ENCODE data around the gene C3orf20. TPM values are rescaled to one million over a fixed set of nuclear protein-coding genes. Genes with fewer than 3 reads are reported as not detected.

C3orf20 gene
- total and polyA plus RNA-seq, 2 donors (not counting 1 experiment from before 2014, with no cell fraction given): 0.12 to 0.34 TPM

DNA sequence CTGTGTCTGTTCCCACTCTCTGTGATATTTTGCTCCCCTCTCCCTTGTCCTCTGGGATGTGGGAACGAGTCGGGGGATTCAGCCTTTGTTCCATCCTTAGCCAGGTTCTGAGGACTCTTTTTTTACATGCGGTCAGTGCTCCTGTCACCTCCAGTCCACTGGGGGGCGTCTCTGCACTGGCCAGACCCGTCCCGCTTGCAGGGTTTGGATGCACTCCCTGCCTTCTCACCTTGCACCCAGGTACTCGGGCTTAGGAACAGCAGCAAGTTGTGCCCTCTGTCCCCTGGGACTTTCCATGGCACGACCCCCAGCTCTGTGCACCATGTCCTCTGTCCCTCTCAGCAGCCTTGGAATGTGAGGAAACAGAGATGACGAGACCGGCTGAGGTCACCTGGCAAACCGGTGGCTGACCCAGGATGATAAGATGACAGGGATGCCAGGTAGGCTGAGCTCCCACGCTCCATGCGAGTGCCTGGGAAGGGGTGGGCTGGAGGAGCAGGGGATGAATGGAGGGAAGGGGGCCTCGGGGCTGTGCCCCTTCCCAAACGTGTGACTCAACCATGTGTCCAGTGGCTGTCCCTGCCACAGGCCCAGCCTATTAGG is 116.5 kb downstream of the C3orf20 start:
- intact Hi-C loops (cut with micrococcal nuclease): no loop called here
- DNase-seq: peak; percentile 19
- 35% methylated on average over 14 of the region's 15 CpGs for WGBS (ENCODE audit: insufficient coverage)
- Histone ChIP-seq H4K20me1 (ENCODE audit: control insufficient read depth, insufficient read depth, low read length, poor library complexity, severe bottlenecking) (no peaks in the 10 kb centered on the region), H3K4me3 (ENCODE audit: control extremely low read depth in 1 of 5, extremely low read depth in 1 of 5, insufficient read depth in 1 of 5, low read depth in 2 of 5, low read length in 4 of 5) (no peak overlapping the region), H3K9me3 (ENCODE audit: control extremely low read depth in 1 of 3, control insufficient read depth in 2 of 3, insufficient read depth in 1 of 3, low read length in 2 of 3) (peaks cover 0 to 4% (median 0%) of the 10 kb centered on the region in 3 donors), H3K4me1 (ENCODE audit: control insufficient read depth in 2 of 2, insufficient read depth in 2 of 2, low read length in 2 of 2) (no peaks in the 10 kb centered on the region), H3K4me2 (replicated peaks; ENCODE audit: low read depth, low read length, poor library complexity, severe bottlenecking) (no peak overlapping the region), H3K27ac (ENCODE audit: low read length in 2 of 2) (no peak overlapping the region), H3K9ac (ENCODE audit: low read length) (no peak overlapping the region), H2AFZ (ENCODE audit: insufficient read depth, low read depth, low read length, poor library complexity, severe bottlenecking) (no peak overlapping the region), H3K79me2 (ENCODE audit: control insufficient read depth, insufficient read depth, low read length) (no peaks in the 10 kb centered on the region), H3K27me3 (replicated peaks in 1 of 4; ENCODE audit: control extremely low read depth in 1 of 4, control insufficient read depth in 3 of 4, insufficient read depth in 4 of 4, low read length in 3 of 4) (peaks cover 0 to 10% (median 3%) of the 10 kb centered on the region in 4 experiments), H3K36me3 (replicated peaks in 1 of 2; ENCODE audit: control extremely low read depth in 1 of 2, control insufficient read depth in 1 of 2, extremely low read depth in 1 of 2, insufficient read depth in 2 of 2, low read length in 1 of 2) (no peaks in the 10 kb centered on the region)
- no peaks in the 10 kb centered on the region for H3K4me1 Mint-ChIP-seq
- ChIA-PET CTCF (interaction anchor here (0.8 kb wide), 1 partner anchor 59 kb away, joined by 3 read pairs; no protein-coding TSS in a partner anchor), POLR2A (no interaction called here)
- H3K4me3 Mint-ChIP-seq: no peak overlapping the region
- H3K27me3 Mint-ChIP-seq: peaks cover 29% of the 10 kb centered on the region
- H3K9me3 Mint-ChIP-seq (ENCODE audit: insufficient read depth): no peaks in the 10 kb centered on the region
- no peak for ATAC-seq (ENCODE audit: low read depth)
- no peak overlapping the region for H3K27ac Mint-ChIP-seq
- no peak for TF ChIP-seq EZH2 (IDR thresholded peaks at IDR 0.05; ENCODE audit: borderline replicate concordance, insufficient read depth, low read depth, low read length, poor library complexity, severe bottlenecking)
- TF ChIP-seq, protein P1, sequence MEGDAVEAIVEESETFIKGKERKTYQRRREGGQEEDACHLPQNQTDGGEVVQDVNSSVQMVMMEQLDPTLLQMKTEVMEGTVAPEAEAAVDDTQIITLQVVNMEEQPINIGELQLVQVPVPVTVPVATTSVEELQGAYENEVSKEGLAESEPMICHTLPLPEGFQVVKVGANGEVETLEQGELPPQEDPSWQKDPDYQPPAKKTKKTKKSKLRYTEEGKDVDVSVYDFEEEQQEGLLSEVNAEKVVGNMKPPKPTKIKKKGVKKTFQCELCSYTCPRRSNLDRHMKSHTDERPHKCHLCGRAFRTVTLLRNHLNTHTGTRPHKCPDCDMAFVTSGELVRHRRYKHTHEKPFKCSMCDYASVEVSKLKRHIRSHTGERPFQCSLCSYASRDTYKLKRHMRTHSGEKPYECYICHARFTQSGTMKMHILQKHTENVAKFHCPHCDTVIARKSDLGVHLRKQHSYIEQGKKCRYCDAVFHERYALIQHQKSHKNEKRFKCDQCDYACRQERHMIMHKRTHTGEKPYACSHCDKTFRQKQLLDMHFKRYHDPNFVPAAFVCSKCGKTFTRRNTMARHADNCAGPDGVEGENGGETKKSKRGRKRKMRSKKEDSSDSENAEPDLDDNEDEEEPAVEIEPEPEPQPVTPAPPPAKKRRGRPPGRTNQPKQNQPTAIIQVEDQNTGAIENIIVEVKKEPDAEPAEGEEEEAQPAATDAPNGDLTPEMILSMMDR (IDR thresholded peaks at IDR 0.05): no peak

DNA sequence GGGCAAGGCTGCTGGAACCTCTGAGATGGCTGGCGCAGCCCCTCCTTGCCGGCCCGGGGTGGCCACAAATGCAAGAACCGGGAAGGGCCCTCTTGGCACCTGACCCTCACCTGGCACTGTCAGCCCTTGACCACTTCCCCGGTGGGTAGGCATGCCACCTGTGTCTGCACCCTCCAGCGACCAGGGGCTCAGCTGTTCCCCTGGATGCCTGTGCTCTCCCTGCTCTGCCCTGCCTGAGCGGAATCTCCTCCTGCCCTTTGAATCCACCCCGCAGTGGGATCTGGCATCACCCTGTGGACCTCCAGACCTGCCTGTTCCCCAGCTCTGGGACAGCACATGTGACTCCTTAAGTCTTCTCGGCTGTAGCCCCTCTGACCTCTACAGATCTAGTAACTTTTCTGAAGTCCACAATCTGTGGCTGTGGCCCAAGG is 117.8 kb downstream of the C3orf20 start:
- Mint-ChIP-seq H3K27me3 (peaks cover 23% of the 10 kb centered on the region), H3K27ac (no peak overlapping the region), H3K4me1 (no peaks in the 10 kb centered on the region), H3K9me3 (ENCODE audit: insufficient read depth) (no peaks in the 10 kb centered on the region), H3K4me3 (no peak overlapping the region)
- Histone ChIP-seq H3K9me3 (ENCODE audit: control extremely low read depth in 1 of 3, control insufficient read depth in 2 of 3, insufficient read depth in 1 of 3, low read length in 2 of 3) (peaks cover 0 to 4% (median 0%) of the 10 kb centered on the region in 3 donors), H3K4me3 (ENCODE audit: control extremely low read depth in 1 of 5, extremely low read depth in 1 of 5, insufficient read depth in 1 of 5, low read depth in 2 of 5, low read length in 4 of 5) (no peak overlapping the region), H3K79me2 (ENCODE audit: control insufficient read depth, insufficient read depth, low read length) (no peaks in the 10 kb centered on the region), H3K9ac (ENCODE audit: low read length) (no peak overlapping the region), H4K20me1 (ENCODE audit: control insufficient read depth, insufficient read depth, low read length, poor library complexity, severe bottlenecking) (no peaks in the 10 kb centered on the region), H3K27me3 (replicated peaks in 1 of 4; ENCODE audit: control extremely low read depth in 1 of 4, control insufficient read depth in 3 of 4, insufficient read depth in 4 of 4, low read length in 3 of 4) (peaks cover 0 to 10% (median 3%) of the 10 kb centered on the region in 4 experiments), H3K4me2 (replicated peaks; ENCODE audit: low read depth, low read length, poor library complexity, severe bottlenecking) (no peak overlapping the region), H3K27ac (ENCODE audit: low read length in 2 of 2) (no peak overlapping the region), H3K36me3 (replicated peaks in 1 of 2; ENCODE audit: control extremely low read depth in 1 of 2, control insufficient read depth in 1 of 2, extremely low read depth in 1 of 2, insufficient read depth in 2 of 2, low read length in 1 of 2) (no peaks in the 10 kb centered on the region), H2AFZ (ENCODE audit: insufficient read depth, low read depth, low read length, poor library complexity, severe bottlenecking) (no peak overlapping the region), H3K4me1 (ENCODE audit: control insufficient read depth in 2 of 2, insufficient read depth in 2 of 2, low read length in 2 of 2) (no peaks in the 10 kb centered on the region)
- TF ChIP-seq, protein P1 (IDR thresholded peaks at IDR 0.05): no peak
- TF ChIP-seq EZH2 (IDR thresholded peaks at IDR 0.05; ENCODE audit: borderline replicate concordance, insufficient read depth, low read depth, low read length, poor library complexity, severe bottlenecking): no peak
- WGBS (ENCODE audit: insufficient coverage): 78% methylated on average over 9 of the region's 9 CpGs
- POLR2A ChIA-PET: no interaction called here
- DNase-seq (no peak), ATAC-seq (ENCODE audit: low read depth) (no peak)
- CTCF ChIA-PET: no interaction called here
- intact Hi-C loops (cut with micrococcal nuclease): no loop called here
